ENCODE data around the gene ENOPH1. TPM values are rescaled to one million over a fixed set of nuclear protein-coding genes. Genes with fewer than 3 reads are reported as not detected.

Gene ENOPH1
- total RNA-seq, 1 experiment from 2014 or later, result 78.3 TPM

DNA sequence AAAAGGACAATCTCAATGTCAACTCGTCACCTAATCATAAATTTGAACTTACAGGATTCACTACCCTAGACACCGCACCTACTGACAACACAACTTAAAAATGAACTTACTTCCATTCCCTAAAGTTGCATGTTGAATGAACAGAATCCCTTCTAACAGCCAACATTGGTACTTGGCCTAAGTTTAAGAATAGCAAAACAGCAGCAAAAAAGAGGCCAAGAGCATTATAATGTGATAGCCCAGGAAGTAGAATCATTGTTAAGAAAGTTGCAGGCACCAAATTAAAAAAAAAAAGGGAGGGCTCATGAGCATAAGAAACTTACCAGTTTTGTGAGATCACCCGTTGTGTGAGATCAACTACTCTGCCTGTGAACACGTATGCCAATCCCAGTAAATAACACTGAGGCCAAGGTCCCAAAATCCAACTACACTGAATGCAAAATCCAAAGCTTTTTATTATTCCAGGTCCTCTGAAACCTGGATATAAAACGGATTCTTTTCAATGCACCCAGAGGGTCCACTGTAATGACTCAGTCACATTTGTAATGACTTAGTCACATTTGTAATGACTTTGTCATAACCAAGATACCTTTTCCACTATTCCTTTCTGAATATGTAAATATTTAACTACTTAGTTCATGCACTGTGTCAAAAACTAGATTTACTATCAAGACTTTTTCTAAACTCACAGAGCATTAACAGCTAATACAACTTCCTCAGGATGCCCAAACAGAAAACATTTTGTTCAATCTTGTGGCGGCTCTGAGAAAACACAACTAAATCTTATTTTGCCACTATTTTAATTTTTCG is 6.9 kb upstream of the ENOPH1 start (continued):
- TF ChIP-seq, protein P1, sequence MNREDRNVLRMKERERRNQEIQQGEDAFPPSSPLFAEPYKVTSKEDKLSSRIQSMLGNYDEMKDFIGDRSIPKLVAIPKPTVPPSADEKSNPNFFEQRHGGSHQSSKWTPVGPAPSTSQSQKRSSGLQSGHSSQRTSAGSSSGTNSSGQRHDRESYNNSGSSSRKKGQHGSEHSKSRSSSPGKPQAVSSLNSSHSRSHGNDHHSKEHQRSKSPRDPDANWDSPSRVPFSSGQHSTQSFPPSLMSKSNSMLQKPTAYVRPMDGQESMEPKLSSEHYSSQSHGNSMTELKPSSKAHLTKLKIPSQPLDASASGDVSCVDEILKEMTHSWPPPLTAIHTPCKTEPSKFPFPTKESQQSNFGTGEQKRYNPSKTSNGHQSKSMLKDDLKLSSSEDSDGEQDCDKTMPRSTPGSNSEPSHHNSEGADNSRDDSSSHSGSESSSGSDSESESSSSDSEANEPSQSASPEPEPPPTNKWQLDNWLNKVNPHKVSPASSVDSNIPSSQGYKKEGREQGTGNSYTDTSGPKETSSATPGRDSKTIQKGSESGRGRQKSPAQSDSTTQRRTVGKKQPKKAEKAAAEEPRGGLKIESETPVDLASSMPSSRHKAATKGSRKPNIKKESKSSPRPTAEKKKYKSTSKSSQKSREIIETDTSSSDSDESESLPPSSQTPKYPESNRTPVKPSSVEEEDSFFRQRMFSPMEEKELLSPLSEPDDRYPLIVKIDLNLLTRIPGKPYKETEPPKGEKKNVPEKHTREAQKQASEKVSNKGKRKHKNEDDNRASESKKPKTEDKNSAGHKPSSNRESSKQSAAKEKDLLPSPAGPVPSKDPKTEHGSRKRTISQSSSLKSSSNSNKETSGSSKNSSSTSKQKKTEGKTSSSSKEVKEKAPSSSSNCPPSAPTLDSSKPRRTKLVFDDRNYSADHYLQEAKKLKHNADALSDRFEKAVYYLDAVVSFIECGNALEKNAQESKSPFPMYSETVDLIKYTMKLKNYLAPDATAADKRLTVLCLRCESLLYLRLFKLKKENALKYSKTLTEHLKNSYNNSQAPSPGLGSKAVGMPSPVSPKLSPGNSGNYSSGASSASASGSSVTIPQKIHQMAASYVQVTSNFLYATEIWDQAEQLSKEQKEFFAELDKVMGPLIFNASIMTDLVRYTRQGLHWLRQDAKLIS (CRISPR knock-in tag; IDR thresholded peaks at IDR 0.05; ENCODE audit: borderline replicate concordance), result no peak
- no peak for TF ChIP-seq ZNF232 (CRISPR knock-in tag; IDR thresholded peaks at IDR 0.05)
- TF ChIP-seq, protein P2, sequence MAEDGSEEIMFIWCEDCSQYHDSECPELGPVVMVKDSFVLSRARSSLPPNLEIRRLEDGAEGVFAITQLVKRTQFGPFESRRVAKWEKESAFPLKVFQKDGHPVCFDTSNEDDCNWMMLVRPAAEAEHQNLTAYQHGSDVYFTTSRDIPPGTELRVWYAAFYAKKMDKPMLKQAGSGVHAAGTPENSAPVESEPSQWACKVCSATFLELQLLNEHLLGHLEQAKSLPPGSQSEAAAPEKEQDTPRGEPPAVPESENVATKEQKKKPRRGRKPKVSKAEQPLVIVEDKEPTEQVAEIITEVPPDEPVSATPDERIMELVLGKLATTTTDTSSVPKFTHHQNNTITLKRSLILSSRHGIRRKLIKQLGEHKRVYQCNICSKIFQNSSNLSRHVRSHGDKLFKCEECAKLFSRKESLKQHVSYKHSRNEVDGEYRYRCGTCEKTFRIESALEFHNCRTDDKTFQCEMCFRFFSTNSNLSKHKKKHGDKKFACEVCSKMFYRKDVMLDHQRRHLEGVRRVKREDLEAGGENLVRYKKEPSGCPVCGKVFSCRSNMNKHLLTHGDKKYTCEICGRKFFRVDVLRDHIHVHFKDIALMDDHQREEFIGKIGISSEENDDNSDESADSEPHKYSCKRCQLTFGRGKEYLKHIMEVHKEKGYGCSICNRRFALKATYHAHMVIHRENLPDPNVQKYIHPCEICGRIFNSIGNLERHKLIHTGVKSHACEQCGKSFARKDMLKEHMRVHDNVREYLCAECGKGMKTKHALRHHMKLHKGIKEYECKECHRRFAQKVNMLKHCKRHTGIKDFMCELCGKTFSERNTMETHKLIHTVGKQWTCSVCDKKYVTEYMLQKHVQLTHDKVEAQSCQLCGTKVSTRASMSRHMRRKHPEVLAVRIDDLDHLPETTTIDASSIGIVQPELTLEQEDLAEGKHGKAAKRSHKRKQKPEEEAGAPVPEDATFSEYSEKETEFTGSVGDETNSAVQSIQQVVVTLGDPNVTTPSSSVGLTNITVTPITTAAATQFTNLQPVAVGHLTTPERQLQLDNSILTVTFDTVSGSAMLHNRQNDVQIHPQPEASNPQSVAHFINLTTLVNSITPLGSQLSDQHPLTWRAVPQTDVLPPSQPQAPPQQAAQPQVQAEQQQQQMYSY (CRISPR knock-in tag; IDR thresholded peaks at IDR 0.05), result no peak
- TF ChIP-seq, protein P3, sequence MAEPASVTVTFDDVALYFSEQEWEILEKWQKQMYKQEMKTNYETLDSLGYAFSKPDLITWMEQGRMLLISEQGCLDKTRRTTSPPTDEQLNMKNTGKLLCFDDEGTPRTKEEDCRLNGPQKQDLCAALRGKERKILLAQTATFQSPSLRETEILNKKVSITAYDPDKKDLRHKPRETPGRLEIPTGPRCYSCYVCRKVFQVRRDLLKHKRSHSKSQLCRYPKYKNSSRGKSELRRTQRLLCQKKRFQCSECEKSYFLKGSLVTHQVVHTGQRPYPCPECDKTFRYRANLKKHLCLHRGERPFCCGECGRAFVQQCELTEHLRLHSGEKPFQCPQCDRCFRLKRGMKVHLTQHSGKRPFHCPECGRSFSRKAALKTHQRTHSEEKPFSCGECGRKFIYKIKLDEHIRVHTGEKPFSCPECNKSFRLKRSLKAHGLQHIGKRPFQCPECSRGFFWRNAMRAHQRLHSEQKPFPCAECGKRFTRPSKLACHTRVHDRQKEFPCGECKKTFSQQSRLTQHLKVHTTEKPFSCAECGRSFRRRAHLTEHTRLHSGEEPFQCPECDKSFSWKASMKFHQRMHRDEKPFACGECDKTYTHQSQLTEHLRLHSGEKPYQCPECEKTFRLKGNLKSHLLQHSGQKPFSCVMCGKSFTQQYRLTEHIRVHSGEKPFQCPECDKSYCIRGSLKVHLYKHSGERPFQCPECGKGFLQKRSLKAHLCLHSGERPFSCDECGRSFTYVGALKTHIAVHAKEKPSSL (CRISPR knock-in tag; conservative IDR thresholded peaks at IDR 0.05), result peak; percentile 95
- TF ChIP-seq, protein P4, sequence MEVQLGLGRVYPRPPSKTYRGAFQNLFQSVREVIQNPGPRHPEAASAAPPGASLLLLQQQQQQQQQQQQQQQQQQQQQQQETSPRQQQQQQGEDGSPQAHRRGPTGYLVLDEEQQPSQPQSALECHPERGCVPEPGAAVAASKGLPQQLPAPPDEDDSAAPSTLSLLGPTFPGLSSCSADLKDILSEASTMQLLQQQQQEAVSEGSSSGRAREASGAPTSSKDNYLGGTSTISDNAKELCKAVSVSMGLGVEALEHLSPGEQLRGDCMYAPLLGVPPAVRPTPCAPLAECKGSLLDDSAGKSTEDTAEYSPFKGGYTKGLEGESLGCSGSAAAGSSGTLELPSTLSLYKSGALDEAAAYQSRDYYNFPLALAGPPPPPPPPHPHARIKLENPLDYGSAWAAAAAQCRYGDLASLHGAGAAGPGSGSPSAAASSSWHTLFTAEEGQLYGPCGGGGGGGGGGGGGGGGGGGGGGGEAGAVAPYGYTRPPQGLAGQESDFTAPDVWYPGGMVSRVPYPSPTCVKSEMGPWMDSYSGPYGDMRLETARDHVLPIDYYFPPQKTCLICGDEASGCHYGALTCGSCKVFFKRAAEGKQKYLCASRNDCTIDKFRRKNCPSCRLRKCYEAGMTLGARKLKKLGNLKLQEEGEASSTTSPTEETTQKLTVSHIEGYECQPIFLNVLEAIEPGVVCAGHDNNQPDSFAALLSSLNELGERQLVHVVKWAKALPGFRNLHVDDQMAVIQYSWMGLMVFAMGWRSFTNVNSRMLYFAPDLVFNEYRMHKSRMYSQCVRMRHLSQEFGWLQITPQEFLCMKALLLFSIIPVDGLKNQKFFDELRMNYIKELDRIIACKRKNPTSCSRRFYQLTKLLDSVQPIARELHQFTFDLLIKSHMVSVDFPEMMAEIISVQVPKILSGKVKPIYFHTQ (CRISPR knock-in tag; IDR thresholded peaks at IDR 0.05), result peak; percentile 83; the same call in 1 of the 2 replicates
- TF ChIP-seq HMGA2 (CRISPR knock-in tag; IDR thresholded peaks at IDR 0.05), result no peak
- TF ChIP-seq, protein P5, sequence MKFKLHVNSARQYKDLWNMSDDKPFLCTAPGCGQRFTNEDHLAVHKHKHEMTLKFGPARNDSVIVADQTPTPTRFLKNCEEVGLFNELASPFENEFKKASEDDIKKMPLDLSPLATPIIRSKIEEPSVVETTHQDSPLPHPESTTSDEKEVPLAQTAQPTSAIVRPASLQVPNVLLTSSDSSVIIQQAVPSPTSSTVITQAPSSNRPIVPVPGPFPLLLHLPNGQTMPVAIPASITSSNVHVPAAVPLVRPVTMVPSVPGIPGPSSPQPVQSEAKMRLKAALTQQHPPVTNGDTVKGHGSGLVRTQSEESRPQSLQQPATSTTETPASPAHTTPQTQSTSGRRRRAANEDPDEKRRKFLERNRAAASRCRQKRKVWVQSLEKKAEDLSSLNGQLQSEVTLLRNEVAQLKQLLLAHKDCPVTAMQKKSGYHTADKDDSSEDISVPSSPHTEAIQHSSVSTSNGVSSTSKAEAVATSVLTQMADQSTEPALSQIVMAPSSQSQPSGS (CRISPR knock-in tag; IDR thresholded peaks at IDR 0.05; ENCODE audit: borderline replicate concordance, low read depth), result no peak
- TF ChIP-seq, protein P6, sequence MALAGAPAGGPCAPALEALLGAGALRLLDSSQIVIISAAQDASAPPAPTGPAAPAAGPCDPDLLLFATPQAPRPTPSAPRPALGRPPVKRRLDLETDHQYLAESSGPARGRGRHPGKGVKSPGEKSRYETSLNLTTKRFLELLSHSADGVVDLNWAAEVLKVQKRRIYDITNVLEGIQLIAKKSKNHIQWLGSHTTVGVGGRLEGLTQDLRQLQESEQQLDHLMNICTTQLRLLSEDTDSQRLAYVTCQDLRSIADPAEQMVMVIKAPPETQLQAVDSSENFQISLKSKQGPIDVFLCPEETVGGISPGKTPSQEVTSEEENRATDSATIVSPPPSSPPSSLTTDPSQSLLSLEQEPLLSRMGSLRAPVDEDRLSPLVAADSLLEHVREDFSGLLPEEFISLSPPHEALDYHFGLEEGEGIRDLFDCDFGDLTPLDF (CRISPR knock-in tag; IDR thresholded peaks at IDR 0.05), result no peak
- TF ChIP-seq ZNF138 (CRISPR knock-in tag; conservative IDR thresholded peaks at IDR 0.05), result no peak
- TF ChIP-seq TCF7 (CRISPR knock-in tag; IDR thresholded peaks at IDR 0.05; ENCODE audit: low read depth), result no peak
- no peak for TF ChIP-seq ETV6 (CRISPR knock-in tag; IDR thresholded peaks at IDR 0.05)
- no peak for TF ChIP-seq ZNF263 (CRISPR knock-in tag; IDR thresholded peaks at IDR 0.05; ENCODE audit: low read depth)
- TF ChIP-seq, protein P7, sequence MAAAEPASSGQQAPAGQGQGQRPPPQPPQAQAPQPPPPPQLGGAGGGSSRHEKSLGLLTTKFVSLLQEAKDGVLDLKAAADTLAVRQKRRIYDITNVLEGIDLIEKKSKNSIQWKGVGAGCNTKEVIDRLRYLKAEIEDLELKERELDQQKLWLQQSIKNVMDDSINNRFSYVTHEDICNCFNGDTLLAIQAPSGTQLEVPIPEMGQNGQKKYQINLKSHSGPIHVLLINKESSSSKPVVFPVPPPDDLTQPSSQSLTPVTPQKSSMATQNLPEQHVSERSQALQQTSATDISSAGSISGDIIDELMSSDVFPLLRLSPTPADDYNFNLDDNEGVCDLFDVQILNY (CRISPR knock-in tag; IDR thresholded peaks at IDR 0.05), result no peak
- TF ChIP-seq, protein P8, sequence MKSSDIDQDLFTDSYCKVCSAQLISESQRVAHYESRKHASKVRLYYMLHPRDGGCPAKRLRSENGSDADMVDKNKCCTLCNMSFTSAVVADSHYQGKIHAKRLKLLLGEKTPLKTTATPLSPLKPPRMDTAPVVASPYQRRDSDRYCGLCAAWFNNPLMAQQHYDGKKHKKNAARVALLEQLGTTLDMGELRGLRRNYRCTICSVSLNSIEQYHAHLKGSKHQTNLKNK (CRISPR knock-in tag; IDR thresholded peaks at IDR 0.05), result peak; percentile 27; the same call in 1 of the 2 replicates
- TF ChIP-seq RELA (CRISPR knock-in tag; IDR thresholded peaks at IDR 0.05; ENCODE audit: borderline replicate concordance), result no peak
- TF ChIP-seq, protein P9, sequence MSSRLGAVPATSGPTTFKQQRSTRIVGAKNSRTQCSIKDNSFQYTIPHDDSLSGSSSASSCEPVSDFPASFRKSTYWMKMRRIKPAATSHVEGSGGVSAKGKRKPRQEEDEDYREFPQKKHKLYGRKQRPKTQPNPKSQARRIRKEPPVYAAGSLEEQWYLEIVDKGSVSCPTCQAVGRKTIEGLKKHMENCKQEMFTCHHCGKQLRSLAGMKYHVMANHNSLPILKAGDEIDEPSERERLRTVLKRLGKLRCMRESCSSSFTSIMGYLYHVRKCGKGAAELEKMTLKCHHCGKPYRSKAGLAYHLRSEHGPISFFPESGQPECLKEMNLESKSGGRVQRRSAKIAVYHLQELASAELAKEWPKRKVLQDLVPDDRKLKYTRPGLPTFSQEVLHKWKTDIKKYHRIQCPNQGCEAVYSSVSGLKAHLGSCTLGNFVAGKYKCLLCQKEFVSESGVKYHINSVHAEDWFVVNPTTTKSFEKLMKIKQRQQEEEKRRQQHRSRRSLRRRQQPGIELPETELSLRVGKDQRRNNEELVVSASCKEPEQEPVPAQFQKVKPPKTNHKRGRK (CRISPR knock-in tag; IDR thresholded peaks at IDR 0.05; ENCODE audit: borderline replicate concordance), result no peak

Data from WTC11 (cell line).